CD4-positive, alpha-beta T cell (primary cell): ENCODE data around the gene EFCAB10. TPM values are rescaled to one million over a fixed set of nuclear protein-coding genes. Genes with fewer than 3 reads are reported as not detected.

Experiments used
- ATAC-seq: fragments of 200-7000 bp; cut with Tn5 transposase; one replicate; pipeline ENCODE4 v1.10.0; 2022; ENCODE audit warnings: mild to moderate bottlenecking; ENCODE audit not compliant: poor library complexity
- CTCF ChIA-PET: fragments of 350-600 bp; sonication (Branson Sonifier 250); formaldehyde crosslinking; loops from one replicate; lab custom pipeline; 2021; ENCODE audit warnings: antibody characterized with exemption, inconsistent platforms; lab: Charles Lee
- POLR2A ChIA-PET: fragments of 350-600 bp; sonication (Branson Sonifier 250); formaldehyde crosslinking; loops from one replicate; lab custom pipeline; 2021; ENCODE audit warnings: antibody characterized with exemption, inconsistent platforms; lab: Charles Lee
- DNase-seq, 14 experiments: peaks; one replicate each; pipeline ENCODE4 v3.0.0-alpha.2; 2013 to 2020; ENCODE audit warnings: mixed read lengths in 2 of 14
- H3K27ac ChIP-seq, 2 donors: one replicate each; pipeline versions ENCODE4 v1.5.1 to v1.7.0; 2013; ENCODE audit warnings: low read length in 2 of 2, low read depth in 1 of 2, mild to moderate bottlenecking in 1 of 2
- H3K27me3 ChIP-seq, 2 experiments: 1 replicate in 1 of 2; 2 replicates in 1 of 2; pipeline versions ENCODE4 v1.6.1 to v1.7.0; 2013; ENCODE audit warnings: low read length in 2 of 2, control low read depth in 1 of 2, mild to moderate bottlenecking in 1 of 2, moderate library complexity in 1 of 2; ENCODE audit not compliant: insufficient read depth in 2 of 2, control insufficient read depth in 1 of 2
- H3K36me3 ChIP-seq: one replicate; pipeline ENCODE4 v1.6.1; 2013; ENCODE audit warnings: low read length, control low read depth; ENCODE audit not compliant: insufficient read depth
- H3K4me1 ChIP-seq: one replicate; pipeline ENCODE4 v1.6.1; 2013; ENCODE audit warnings: low read length, control low read depth; ENCODE audit not compliant: insufficient read depth
- H3K4me3 ChIP-seq: one replicate; pipeline ENCODE4 v1.5.1; 2013; ENCODE audit warnings: mild to moderate bottlenecking, low read length, moderate library complexity
- H3K9me3 ChIP-seq, 2 experiments: 1 replicate in 1 of 2; 2 replicates in 1 of 2; pipeline versions ENCODE4 v1.6.1 to v1.7.0; 2013; ENCODE audit warnings: low read length in 2 of 2, mild to moderate bottlenecking in 2 of 2, control low read depth in 1 of 2, moderate library complexity in 1 of 2; ENCODE audit not compliant: control insufficient read depth in 1 of 2, insufficient read depth in 1 of 2
- H3K27ac Mint-ChIP-seq: one replicate; pipeline ENCODE4 v1.8.0; 2020; ENCODE audit warnings: mixed read lengths
- H3K27me3 Mint-ChIP-seq: one replicate; pipeline ENCODE4 v1.8.0; 2021; ENCODE audit warnings: mixed read lengths
- H3K36me3 Mint-ChIP-seq: one replicate; pipeline ENCODE4 v1.8.0; 2021; ENCODE audit warnings: low read depth, mixed read lengths
- H3K4me1 Mint-ChIP-seq: one replicate; pipeline ENCODE4 v1.8.0; 2021; ENCODE audit warnings: low read depth, mixed read lengths
- H3K4me3 Mint-ChIP-seq: one replicate; pipeline ENCODE4 v1.8.0; 2020; ENCODE audit warnings: mild to moderate bottlenecking, mixed read lengths
- H3K9me3 Mint-ChIP-seq: one replicate; pipeline ENCODE4 v1.8.0; 2020; ENCODE audit warnings: mixed read lengths
- intact Hi-C, 2 experiments: fragments of 100-400 bp; cut with DNase I in 1 of 2; cut with micrococcal nuclease in 1 of 2; formaldehyde crosslinking; loops; one replicate each; pipeline versions ENCODE4 v1.15.1 to v1.9.0; 2023 to 2025; cut with DNase I, micrococcal nuclease
- total RNA-seq, 174 experiments: library from RNA in 2 of 174; stranded (reverse) in 2 of 174; gene quantifications; one replicate each; pipeline ENCODE4 v1.2.3 and lab custom pipeline; 2021 to 2026
- TF ChIP-seq, protein P1 (sequence below): fragments of 200-600 bp; IDR thresholded peaks from one replicate; pipeline ENCODE4 v1.8.0; 2022; ENCODE audit warnings: antibody characterized with exemption, mild to moderate bottlenecking

The EFCAB10 gene
- total RNA-seq, 2 experiments from 2014 or later, result 0.78 to 1.1 TPM

DNA sequence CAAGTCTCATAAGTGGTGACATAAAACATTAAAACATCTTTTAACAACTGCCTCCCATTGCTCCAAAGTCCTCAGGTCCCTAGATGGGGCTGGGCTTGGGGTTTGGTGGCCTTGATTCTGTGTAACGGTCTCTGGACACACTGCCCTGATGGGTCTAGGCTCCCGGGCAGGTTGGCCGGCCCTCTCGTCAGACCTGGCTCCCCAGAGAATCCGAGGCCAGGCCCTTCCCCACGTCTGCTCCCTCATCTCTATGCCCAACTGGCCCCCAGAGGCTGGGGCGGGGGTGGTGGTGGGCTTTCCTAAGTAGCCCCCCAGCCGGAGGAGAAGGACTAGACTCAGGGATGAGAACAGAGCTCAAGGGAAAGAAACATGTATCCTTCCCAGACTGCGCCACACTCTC lies 31.5 kb upstream of the EFCAB10 start:
- no peaks in the 10 kb centered on the region for H3K27me3 Mint-ChIP-seq
- no peaks in the 10 kb centered on the region for H3K4me1 Mint-ChIP-seq
- POLR2A ChIA-PET, result no interaction called here
- H3K4me3 ChIP-seq, result no peak overlapping the region
- TF ChIP-seq, protein P1, sequence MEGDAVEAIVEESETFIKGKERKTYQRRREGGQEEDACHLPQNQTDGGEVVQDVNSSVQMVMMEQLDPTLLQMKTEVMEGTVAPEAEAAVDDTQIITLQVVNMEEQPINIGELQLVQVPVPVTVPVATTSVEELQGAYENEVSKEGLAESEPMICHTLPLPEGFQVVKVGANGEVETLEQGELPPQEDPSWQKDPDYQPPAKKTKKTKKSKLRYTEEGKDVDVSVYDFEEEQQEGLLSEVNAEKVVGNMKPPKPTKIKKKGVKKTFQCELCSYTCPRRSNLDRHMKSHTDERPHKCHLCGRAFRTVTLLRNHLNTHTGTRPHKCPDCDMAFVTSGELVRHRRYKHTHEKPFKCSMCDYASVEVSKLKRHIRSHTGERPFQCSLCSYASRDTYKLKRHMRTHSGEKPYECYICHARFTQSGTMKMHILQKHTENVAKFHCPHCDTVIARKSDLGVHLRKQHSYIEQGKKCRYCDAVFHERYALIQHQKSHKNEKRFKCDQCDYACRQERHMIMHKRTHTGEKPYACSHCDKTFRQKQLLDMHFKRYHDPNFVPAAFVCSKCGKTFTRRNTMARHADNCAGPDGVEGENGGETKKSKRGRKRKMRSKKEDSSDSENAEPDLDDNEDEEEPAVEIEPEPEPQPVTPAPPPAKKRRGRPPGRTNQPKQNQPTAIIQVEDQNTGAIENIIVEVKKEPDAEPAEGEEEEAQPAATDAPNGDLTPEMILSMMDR, result no peak
- H3K9me3 Mint-ChIP-seq, result no peaks in the 10 kb centered on the region
- H3K36me3 Mint-ChIP-seq, result peaks cover 63% of the 10 kb centered on the region
- no peak overlapping the region for H3K4me3 Mint-ChIP-seq
- no peak overlapping the region for H3K27ac ChIP-seq
- no peaks in the 10 kb centered on the region for H3K27me3 ChIP-seq
- H3K27ac Mint-ChIP-seq, result no peak overlapping the region
- CTCF ChIA-PET, result no interaction called here
- ATAC-seq (no peak), DNase-seq (no peak)
- no peaks in the 10 kb centered on the region for H3K9me3 ChIP-seq
- H3K4me1 ChIP-seq, result no peaks in the 10 kb centered on the region
- H3K36me3 ChIP-seq, result peaks cover 52% of the 10 kb centered on the region
- intact Hi-C loops, result no loop called here

DNA sequence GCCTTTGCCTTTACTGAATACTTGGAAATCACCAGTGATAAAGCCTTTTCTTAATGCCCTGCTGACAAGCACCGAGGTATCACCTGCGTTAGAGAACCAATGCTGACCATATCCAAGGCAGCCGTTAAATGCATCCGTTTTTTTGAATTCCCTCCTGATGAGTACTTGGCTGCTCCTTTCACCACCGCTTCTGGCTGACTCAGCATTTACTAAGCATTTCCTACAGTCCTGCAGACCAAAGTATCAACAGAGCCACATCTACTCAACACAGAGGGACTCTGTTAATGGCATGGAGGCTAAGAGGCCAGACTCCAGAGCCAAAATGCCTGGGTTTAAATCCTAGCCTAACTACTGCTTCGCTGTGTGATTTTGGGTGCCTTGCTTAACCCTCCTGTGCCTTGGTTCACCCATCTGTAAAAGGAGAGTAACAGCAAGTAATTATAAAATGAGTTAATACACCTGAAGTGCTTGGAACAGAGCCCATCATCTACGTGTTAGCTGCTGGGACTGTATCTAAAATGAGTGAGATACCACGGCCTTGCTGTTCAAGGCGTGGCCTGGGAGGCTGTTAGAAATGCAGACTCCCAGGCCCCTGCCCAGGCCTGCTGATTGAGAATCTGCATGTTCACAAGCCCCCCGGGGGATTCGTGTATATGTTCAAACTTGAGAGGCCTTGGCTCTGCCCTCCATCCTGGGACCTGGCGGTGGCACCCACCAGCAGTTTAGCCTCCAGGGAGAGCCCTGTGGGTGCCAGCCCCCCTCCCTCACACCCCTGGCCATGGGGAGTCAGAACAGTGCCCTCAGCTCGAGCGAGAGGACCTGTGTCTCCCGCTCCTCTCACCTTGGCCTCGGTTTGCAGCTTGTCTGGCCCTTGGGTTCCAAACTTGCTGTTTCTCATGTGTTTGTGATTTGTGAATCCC lies 30.8 kb upstream of the EFCAB10 start:
- no peak for ATAC-seq
- ChIA-PET POLR2A (no interaction called here), CTCF (no interaction called here)
- peaks cover 46% of the 10 kb centered on the region for H3K36me3 ChIP-seq
- Mint-ChIP-seq H3K36me3 (peaks cover 61% of the 10 kb centered on the region), H3K4me3 (no peak overlapping the region), H3K9me3 (no peaks in the 10 kb centered on the region), H3K27me3 (no peaks in the 10 kb centered on the region), H3K27ac (no peak overlapping the region), H3K4me1 (no peaks in the 10 kb centered on the region)
- no peaks in the 10 kb centered on the region for H3K27me3 ChIP-seq
- H3K4me3 ChIP-seq, result no peak overlapping the region
- no peaks in the 10 kb centered on the region for H3K9me3 ChIP-seq
- DNase-seq, result no peak
- intact Hi-C loops, result no loop called here
- no peak overlapping the region for H3K27ac ChIP-seq
- H3K4me1 ChIP-seq, result no peaks in the 10 kb centered on the region
- TF ChIP-seq, protein P1, result no peak

DNA sequence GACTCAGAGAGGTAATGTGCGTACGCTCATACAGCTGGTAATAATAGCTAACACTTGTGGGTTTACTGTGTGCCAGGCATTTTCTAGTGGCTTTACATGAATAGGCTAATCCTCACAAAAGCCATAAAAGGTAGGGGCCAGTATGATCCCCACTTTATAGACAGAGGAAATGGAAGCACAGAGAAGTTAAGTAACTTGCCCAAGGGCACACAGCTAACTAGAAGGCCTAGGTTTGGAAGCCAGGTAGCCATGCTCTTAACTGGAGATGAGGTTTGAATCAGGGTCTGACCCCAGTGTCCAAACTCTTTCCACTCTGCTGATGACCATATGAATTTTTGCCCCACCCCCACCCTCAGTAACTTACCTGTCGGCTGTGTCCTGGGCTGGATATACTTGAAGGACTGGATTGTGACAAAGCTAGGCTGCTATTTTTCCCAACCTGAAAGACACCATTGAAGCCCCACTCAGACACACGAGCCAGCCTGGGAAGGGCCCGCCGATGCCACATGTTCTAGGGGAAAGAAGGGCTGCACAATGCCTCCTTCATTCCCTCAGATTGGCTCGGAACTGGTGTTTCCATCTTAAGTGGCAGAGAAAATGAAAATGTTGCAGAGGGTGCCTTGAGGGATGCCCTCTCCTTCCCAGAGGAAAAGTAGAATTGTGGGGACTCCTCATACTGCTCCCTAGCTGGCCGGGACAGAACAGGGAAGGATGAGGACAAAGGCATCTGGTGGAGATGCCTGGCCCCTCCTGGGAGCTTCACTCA lies 29.1 kb upstream of the EFCAB10 start:
- Mint-ChIP-seq H3K27ac (no peak overlapping the region), H3K4me1 (no peaks in the 10 kb centered on the region), H3K36me3 (peaks cover 47% of the 10 kb centered on the region), H3K9me3 (no peaks in the 10 kb centered on the region), H3K27me3 (no peaks in the 10 kb centered on the region), H3K4me3 (no peak overlapping the region)
- Histone ChIP-seq H3K27ac (no peak overlapping the region), H3K4me1 (no peaks in the 10 kb centered on the region), H3K9me3 (no peaks in the 10 kb centered on the region), H3K36me3 (peaks cover 32% of the 10 kb centered on the region), H3K4me3 (no peak overlapping the region), H3K27me3 (no peaks in the 10 kb centered on the region)
- ChIA-PET CTCF (interaction anchor here (0.7 kb wide), 1 partner anchor 37 kb away, joined by 3 read pairs; no protein-coding TSS in a partner anchor), POLR2A (no interaction called here)
- DNase-seq, result no peak
- TF ChIP-seq, protein P1, result no peak
- intact Hi-C loops, result no loop called here
- no peak for ATAC-seq
